GM21786 (cell line): Measurements from ENCODE around the gene LRRC8D.

Experiments
- ATAC-seq: cut with Tn5 transposase; IDR thresholded peaks from one replicate; pipeline ENCODE4 v1.9.1; 2021; ENCODE audit not compliant: unreplicated experiment

The LRRC8D gene

GRCh38 chr1:89866568-89866967 lies 45.7 kb downstream of the LRRC8D start:
- ATAC-seq = no peak

- ATAC-seq = no peak
Measured at GRCh38 chr1:89870998-89871397, 50.2 kb downstream of the LRRC8D start.

GRCh38 chr1:89871768-89872473 lies 51.1 kb downstream of the LRRC8D start:
- ATAC-seq = no peak

- ATAC-seq = no peak
Measured at GRCh38 chr1:89872567-89872966, 51.7 kb downstream of the LRRC8D start.

- no peak for ATAC-seq
Measured at GRCh38 chr1:89873288-89873687, 52.5 kb downstream of the LRRC8D start.

GRCh38 chr1:89873770-89874169 lies 52.9 kb downstream of the LRRC8D start:
- no peak for ATAC-seq

GRCh38 chr1:89876463-89876862 lies 55.6 kb downstream of the LRRC8D start:
- no peak for ATAC-seq

- no peak for ATAC-seq
Measured at GRCh38 chr1:89877756-89878155, 56.9 kb downstream of the LRRC8D start.

- ATAC-seq = no peak
Measured at GRCh38 chr1:89878256-89878655, 57.4 kb downstream of the LRRC8D start.

- no peak for ATAC-seq
Measured at GRCh38 chr1:89880679-89881078, 59.8 kb downstream of the LRRC8D start.

GRCh38 chr1:89881415-89882058 lies 60.7 kb downstream of the LRRC8D start:
- ATAC-seq = no peak

- ATAC-seq = no peak
Measured at GRCh38 chr1:89882348-89883029, 61.7 kb downstream of the LRRC8D start.

GRCh38 chr1:89883030-89883379 lies 62.2 kb downstream of the LRRC8D start:
- ATAC-seq = no peak

- ATAC-seq = no peak
Measured at GRCh38 chr1:89884718-89885596, 64.1 kb downstream of the LRRC8D start.

GRCh38 chr1:89887270-89887669 lies 66.4 kb downstream of the LRRC8D start:
- no peak for ATAC-seq

- no peak for ATAC-seq
Measured at GRCh38 chr1:89887713-89888112, 66.9 kb downstream of the LRRC8D start.

GRCh38 chr1:89888480-89889322 lies 67.9 kb downstream of the LRRC8D start:
- no peak for ATAC-seq

- no peak for ATAC-seq
Measured at GRCh38 chr1:89889323-89889615, 68.4 kb downstream of the LRRC8D start.

- ATAC-seq = no peak
Measured at GRCh38 chr1:89890085-89890752, 69.4 kb downstream of the LRRC8D start.

GRCh38 chr1:89892816-89893215 lies 72.0 kb downstream of the LRRC8D start:
- ATAC-seq = no peak
